NCI-H82 (cell line): Measurements from ENCODE around the gene DDRGK1.

Experiments
- DNase-seq: peaks from one replicate; lab custom pipeline; 2025; lab: John Stamatoyannopoulos, UW

DDRGK1 gene

GRCh38 chr20:3235666-3236324 is 31.3 kb upstream of the DDRGK1 start:
- DNase-seq = no peak

DNA sequence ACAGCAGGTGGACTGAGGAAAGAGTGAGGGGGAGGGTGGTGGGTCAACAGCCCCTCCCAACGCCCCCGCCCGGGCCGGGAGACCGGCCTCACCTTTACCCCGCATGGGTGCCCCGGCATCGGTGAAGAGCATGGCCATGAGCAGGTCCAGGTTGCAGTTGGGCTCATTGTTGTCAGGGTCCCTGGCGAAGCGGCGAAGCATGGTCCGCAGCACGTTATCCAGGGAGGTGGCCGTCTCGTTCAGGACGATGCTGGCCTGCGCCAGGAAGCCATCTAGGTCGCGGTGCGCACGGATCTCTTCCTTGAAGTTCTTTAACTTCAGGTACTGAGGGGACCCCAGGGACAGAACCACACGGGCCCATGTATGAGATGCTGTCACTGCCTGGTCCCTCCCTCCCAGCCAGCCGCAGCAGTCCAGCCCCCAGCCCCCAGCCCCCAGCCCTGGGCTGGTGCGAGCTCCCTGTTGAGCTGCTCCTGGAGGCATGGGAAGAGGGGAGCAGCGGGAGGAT is 29.6 kb upstream of the DDRGK1 start:
- no peak for DNase-seq

DNA sequence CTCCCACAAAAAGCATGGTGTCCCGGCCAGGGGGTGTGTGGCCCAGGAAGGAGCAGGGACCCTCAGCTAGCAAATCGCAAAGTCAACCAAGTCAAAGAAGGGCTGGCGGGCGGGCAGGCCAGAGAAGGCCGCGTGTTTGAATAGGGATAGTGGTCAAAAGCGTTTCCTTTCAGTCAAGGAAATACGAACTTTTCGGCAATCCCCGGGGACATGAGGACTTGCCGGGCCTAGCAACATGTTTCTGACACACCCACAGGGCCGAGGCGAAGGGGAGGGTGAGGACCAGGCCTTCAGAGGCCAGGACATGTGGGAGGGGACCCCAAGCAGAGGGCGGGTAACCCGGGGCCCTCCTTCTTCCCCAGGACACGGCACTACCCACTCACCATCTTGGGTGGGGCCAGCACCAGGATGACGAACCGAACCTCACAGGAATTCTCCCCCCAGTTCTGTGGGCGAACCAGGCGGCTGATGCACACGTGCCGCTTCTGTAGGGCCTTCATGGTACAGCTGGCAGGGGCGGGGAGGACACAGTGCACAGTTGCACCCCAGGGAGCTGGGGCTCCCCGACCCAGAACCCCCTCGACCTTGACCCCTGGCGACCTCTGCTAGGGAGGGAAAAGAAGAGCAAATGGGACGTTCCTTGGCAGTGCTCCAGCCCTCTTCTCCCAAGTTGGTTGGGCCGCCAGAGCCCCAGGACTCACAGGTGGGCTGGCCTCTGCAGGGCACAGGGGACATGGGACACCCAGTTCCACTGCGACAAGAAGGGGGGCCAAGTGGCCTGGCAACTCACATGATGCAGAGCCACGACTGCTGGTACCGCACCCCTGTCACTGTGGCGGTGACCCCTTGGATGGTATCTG is 28.9 kb upstream of the DDRGK1 start:
- no peak for DNase-seq

DNA sequence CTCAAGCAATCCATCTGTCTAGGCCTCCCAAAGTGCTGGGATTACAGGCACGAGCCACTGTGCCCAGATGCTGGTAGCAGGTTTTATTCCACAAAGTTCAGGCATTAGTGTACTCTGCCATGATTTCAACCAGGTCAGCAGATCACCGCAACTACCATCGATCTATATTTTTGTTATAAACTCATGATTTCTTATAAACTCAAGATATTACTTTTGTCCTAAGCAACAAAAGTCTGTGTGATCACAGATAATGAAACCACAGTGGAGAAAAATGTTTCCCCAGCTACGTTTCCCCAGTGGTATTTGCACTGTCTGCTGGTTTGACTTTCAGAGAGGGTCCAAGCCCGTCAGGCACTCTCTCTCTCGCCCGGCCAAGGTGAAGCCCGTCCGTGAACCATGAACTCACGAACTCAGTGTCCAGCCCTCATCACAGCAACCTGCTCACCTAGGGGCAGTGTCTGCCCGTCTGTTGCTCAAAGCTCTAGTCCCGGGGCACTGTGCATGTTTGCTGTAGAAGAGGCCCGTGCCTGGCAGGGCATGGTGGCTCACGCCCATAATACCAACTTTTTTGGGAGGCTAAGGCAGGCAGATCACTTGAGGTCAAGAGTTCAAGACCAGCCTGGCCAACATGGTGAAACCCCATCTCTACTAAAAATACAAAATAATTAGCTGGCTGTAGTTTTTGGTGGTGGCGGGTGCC is 27.6 kb upstream of the DDRGK1 start:
- no peak for DNase-seq

GRCh38 chr20:3231116-3231515 is 26.6 kb upstream of the DDRGK1 start:
- DNase-seq = no peak

- DNase-seq = no peak
Observed at GRCh38 chr20:3229798-3230197, 25.3 kb upstream of the DDRGK1 start.

DNA sequence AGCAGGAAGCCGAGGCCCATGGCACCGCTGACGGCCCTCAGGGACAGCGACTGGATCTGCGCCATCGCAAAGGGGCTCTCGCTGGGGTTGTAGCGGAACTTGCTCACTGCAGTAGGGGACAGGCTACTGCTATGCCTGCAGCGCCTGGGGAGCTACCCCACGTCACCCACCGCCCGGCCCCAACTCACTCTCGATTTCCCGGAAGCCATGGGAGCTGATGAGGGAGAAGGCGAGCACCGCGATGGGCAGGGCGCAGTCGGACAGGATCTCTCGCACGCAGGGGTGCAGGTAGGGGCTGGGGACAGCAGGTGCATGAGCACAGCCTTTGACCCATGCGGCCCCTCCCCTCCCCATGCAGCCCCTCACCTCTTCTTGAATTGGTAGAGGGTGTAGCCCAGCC is 24.7 kb upstream of the DDRGK1 start:
- DNase-seq = no peak

GRCh38 chr20:3228750-3229032 is 24.2 kb upstream of the DDRGK1 start:
- DNase-seq = no peak

GRCh38 chr20:3227936-3228749 is 23.7 kb upstream of the DDRGK1 start:
- no peak for DNase-seq

- no peak for DNase-seq
Observed at GRCh38 chr20:3227506-3227905, 23.0 kb upstream of the DDRGK1 start.

- DNase-seq = no peak
Observed at GRCh38 chr20:3226864-3227263, 22.4 kb upstream of the DDRGK1 start.

- DNase-seq = no peak
Observed at GRCh38 chr20:3226093-3226492, 21.6 kb upstream of the DDRGK1 start.

- DNase-seq = no peak
Observed at GRCh38 chr20:3224681-3225421, 20.4 kb upstream of the DDRGK1 start.

DNA sequence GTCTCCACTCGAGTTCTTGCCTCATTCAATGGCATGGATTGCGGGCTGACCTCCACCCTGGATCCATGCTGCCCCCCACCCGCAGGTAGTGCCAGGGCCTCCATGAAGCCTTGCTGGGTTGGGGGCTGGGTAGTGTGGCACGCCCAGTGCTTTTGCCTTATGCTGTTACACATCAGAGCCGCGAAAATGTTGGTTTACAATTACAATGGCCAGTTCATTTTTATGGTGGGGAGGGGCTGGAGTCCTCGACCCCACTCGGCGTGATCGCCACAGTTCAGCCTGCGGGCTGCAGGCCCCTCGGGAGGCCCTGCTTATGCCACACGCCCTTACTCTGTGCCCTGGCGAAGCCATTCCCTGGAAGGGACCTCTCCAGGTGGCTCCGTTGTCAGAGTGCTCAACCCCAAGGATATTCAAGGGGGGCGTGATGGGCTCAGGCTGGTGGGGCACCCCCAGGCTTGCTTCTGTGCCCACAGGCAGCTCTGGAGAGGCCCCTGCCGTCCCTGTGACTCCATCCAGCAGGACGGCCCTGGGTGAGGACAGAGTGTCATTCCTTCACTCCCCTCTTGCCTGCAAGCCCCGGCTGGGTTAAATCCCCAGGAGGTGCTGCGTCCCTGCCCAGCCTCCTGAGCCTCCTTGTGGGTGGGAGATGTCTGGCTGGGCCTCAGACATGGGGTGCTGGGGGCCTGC is 19.7 kb upstream of the DDRGK1 start:
- DNase-seq = no peak

DNA sequence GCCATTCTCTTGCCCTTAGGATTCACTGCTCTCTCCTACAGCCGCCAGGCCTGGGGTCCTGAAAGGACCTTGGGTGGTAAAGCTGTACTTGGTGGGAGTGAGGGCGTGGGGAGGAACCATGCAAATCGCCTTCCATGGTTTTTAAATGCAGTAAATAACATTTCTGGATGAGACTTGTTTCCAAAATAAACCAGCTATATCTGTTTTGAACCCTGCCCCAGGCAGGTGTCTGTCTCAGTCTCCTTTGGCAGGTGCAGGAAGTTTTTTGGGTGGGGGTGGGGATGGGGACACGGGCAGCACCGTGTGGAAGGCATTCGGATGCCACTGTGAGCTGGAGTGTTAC is 19.1 kb upstream of the DDRGK1 start:
- DNase-seq = no peak

DNA sequence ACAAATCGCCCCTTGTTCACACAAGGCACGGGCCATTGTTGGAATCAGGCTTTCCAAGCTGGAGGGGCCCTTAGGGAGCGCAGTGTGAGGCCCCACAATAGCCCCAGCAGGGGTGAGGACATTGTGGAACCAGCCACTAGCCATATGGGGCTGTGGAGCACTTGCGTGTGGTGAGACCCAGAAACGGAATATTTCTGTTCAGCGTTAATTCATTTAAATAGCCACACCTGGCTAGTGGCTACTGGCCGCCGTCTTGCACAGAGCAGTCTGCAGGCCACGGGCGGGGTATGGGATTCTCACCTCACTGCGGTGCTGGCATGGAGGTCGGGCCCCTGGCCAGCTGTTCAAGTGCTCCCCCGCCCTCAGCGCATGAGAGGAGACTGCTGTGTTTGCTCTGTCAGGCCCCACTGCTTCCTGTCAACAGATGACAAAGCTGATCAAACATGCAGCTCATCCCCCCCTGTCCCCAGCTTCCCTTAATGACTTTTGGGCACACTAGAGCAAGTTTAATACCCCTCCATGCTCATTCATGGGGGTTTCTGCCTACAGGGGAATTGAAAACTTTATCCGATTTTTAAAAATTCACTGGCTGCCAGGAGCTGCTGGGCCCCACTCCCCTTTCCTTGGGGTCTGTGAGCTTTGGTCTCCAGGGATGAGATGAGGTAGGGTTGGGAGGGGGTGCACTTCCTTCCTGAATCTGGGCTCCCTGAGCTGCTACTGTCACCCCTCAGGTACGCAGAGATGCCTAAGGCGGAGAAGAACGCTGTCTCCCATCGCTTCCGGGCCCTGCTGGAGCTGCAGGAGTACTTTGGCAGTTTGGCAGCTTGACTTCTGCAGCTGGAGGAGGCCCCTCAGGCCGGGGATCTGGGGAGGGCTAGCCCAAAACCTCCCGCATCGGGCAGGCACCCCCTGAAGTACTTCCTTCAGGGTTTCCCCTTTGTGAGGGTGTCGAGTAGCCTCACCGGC is 18.4 kb upstream of the DDRGK1 start:
- DNase-seq = peak; percentile 88

DNA sequence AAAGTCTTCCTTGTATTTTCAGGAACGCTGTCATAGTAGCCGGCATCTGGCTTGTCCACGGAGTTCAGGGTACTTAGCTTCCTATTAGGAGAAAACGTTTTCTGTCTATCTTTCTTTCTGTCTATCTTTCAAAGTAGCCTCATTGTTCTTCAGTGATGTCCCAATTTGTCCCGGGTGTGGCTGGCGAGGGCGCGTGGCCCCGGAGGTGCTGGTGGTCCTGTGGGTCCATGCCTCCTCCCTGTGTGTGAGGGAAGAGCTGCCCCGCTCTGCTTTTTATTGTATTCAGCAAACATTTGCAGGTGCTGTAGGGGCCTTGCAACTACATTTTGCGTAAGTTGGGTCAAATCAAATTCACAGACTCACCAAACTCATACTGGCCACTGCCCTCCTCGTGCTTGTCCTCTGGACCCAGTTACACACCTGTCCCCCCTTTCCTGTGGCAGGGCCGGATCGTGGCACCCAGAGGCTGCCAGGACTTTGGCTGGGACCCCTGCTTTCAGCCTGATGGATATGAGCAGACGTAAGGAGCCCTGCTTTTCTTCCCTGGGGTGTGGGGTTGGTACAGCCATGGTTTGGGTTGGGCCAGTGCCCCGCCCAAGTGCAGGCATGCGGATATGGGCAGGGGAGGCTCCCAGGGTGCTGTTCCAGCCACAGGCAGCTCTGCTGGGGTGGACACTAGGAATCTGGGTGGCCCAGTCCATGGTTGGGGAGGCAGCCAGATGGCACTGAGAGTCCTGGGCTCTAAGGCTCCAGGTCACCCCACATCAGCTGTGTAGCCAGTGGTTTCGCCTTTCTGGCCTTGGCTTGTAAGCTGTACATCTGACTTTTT is 17.1 kb upstream of the DDRGK1 start:
- DNase-seq = no peak

DNA sequence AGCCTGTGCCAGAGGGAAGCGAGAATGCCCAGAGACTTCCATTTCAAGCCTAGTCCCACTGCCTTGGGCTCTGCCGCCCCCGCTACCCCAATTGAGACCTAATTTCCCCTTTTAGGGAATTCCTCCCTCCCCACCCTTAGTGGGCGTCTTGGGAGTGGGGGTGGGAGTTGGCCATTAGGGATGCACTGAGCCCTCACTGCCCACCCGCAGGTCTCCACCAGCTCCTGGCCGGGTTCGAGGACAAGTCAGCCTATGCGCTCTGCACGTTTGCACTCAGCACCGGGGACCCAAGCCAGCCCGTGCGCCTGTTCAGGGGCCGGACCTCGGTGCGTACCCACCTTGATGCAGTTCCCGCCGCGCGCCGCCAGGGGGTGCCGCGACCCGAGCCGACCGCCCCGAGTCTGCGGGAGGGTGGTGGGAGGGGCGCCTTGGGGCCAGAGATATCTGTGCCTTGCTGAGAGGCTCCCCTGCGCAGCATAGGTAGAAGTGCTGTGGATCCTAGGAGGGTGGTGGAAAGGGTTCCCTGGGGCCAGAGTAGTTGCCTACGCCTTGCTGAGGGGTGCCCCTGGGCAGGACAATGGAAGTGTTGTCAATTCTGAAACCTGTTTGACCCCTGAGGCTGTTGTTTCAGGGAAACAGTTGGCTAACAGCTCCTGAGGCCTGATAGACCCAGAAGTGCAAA is 14.0 kb upstream of the DDRGK1 start:
- DNase-seq = peak; percentile 72
